Left lung (tissue), 10 donors: ENCODE measurements around the gene IL18R1. TPM values are rescaled to one million over a fixed set of nuclear protein-coding genes. Genes with fewer than 3 reads are reported as not detected.
A peak's percentile ranks its signal among the peaks of the same experiment; 100 is the strongest.

Experiments
- ATAC-seq: fragments of 200-7000 bp; cut with Tn5 transposase; one replicate; pipeline ENCODE4 v1.9.1; 2020; ENCODE audit warnings: moderate library complexity
- DNase-seq, 4 donors: peaks; one replicate each; pipeline ENCODE4 v3.0.0-alpha.2; 2013 to 2020
- H3K27ac ChIP-seq, 2 donors: fragments of 200-600 bp; sonication (generic) in 1 of 2; one replicate each; pipeline versions ENCODE4 v1.5.0 to v1.8.0; 2020 to 2021
- H3K27me3 ChIP-seq, 2 donors: fragments of 200-600 bp; sonication (generic) in 1 of 2; one replicate each; pipeline versions ENCODE4 v1.5.0 to v1.8.0; 2020 to 2021
- H3K36me3 ChIP-seq, 2 donors: fragments of 200-600 bp; sonication (generic) in 1 of 2; one replicate each; pipeline versions ENCODE4 v1.5.0 to v1.8.0; 2020 to 2021
- H3K4me1 ChIP-seq, 2 donors: fragments of 200-600 bp; one replicate each; pipeline ENCODE4 v1.8.0; 2021
- H3K4me3 ChIP-seq, 2 donors: fragments of 200-600 bp; sonication (generic) in 1 of 2; one replicate each; pipeline versions ENCODE4 v1.5.0 to v1.8.0; 2020 to 2021; ENCODE audit warnings: mild to moderate bottlenecking in 1 of 2
- H3K9me3 ChIP-seq, 2 donors: fragments of 200-600 bp; sonication (generic) in 1 of 2; one replicate each; pipeline versions ENCODE4 v1.5.0 to v1.8.0; 2020 to 2021
- intact Hi-C, 2 donors: fragments of 100-400 bp; cut with DNase I; formaldehyde crosslinking; loops; one replicate each; pipeline versions ENCODE4 v1.11.2 to v1.14.2; 2022
- polyA plus RNA-seq, 6 donors: library from polyadenylated mRNA; unstranded; fragments of 120-200 nt; gene quantifications; one replicate each; pipeline ENCODE4 v1.2.1, GENCODE V29; 2013; ENCODE audit not compliant: insufficient read length in 6 of 6
- total RNA-seq, 2 donors: library from RNA; stranded (reverse); fragmentation: NEBNext Ultra II Directional; extraction: Animal tissue kit (Norgen Biotek cat#: 25700); gene quantifications; one replicate each; pipeline ENCODE4 v1.2.1, GENCODE V29; 2021
- TF ChIP-seq, protein P1 (sequence below), 2 donors: fragments of 200-600 bp; sonication (generic) in 1 of 2; IDR thresholded peaks; one replicate each; pipeline versions ENCODE4 v1.5.0 to v1.8.0; 2021; ENCODE audit warnings: antibody characterized with exemption in 2 of 2
- donor health status: DM: no; HTN: yes; CAD: no.
- donor health status: DM: no; HTN: no; CAD: no.

The IL18R1 gene
- total and polyA plus RNA-seq, 8 donors, result 2.2 to 35.6 (median 4.0) TPM

DNA sequence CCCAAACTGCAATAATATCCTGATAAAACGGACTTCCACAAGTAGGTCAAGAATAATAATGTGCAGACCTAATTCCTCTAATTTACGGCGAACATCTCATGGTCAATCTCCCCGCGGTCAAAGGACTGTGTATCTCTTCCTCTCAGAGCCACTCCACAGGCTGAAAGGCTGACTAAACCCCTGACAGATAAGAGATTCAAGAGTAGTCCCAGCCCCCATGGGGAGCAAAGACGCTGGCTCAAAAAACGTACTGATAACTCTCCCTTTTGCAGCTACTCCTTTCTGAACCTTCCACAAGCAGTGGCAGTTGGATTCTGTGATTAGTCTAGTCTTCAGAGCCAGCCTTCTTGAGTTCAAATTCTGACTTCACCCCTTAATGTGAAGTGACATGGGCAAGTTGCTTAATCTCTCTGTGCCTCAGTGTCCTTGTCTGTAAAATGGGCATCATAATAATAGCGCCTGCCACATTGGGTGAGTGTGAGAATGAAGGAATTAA, 19.7 kb upstream of the IL18R1 start:
- no peak overlapping the region for H3K4me3 ChIP-seq
- H3K36me3 ChIP-seq, result no peaks in the 10 kb centered on the region
- no peaks in the 10 kb centered on the region for H3K27me3 ChIP-seq
- no peak overlapping the region for H3K27ac ChIP-seq
- peaks cover 10 to 11% of the 10 kb centered on the region in 2 donors for H3K4me1 ChIP-seq
- no peaks in the 10 kb centered on the region for H3K9me3 ChIP-seq
- ATAC-seq, result no peak
- intact Hi-C loops, result no loop called here
- TF ChIP-seq, protein P1, sequence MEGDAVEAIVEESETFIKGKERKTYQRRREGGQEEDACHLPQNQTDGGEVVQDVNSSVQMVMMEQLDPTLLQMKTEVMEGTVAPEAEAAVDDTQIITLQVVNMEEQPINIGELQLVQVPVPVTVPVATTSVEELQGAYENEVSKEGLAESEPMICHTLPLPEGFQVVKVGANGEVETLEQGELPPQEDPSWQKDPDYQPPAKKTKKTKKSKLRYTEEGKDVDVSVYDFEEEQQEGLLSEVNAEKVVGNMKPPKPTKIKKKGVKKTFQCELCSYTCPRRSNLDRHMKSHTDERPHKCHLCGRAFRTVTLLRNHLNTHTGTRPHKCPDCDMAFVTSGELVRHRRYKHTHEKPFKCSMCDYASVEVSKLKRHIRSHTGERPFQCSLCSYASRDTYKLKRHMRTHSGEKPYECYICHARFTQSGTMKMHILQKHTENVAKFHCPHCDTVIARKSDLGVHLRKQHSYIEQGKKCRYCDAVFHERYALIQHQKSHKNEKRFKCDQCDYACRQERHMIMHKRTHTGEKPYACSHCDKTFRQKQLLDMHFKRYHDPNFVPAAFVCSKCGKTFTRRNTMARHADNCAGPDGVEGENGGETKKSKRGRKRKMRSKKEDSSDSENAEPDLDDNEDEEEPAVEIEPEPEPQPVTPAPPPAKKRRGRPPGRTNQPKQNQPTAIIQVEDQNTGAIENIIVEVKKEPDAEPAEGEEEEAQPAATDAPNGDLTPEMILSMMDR (IDR thresholded peaks at IDR 0.05), result no peak
- DNase-seq, result no peak

DNA sequence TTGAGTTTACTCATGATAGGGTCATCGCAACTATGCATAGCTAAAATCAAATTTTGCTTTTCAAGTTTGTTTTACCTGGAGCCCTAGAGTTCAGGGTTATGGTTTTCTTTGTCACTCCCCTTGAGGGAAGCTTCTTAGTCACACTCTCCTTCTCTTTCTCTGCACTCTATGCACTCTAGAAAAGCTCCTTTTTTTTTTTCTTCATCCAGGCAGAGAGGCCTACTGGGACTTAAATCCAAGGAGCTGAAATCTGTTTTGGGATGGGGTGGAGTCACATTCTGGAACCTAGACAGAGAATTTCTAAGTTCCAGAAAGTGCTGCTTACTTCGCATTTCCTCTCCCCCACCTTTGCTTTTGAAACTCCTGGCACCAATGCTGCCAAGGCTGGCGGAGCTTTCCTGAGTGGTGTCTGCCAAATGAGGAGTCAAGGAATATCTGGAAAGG, 19.1 kb upstream of the IL18R1 start:
- no peak for DNase-seq
- H3K4me1 ChIP-seq, result peaks cover 10 to 11% of the 10 kb centered on the region in 2 donors
- no peaks in the 10 kb centered on the region for H3K27me3 ChIP-seq
- intact Hi-C loops, result no loop called here
- peak; percentile 37 for ATAC-seq
- TF ChIP-seq, protein P1 (IDR thresholded peaks at IDR 0.05), result no peak
- no peak overlapping the region for H3K4me3 ChIP-seq
- no peaks in the 10 kb centered on the region for H3K9me3 ChIP-seq
- H3K27ac ChIP-seq, result peak overlapping the region in 1 of 2 donors; percentile 49
- H3K36me3 ChIP-seq, result no peaks in the 10 kb centered on the region

DNA sequence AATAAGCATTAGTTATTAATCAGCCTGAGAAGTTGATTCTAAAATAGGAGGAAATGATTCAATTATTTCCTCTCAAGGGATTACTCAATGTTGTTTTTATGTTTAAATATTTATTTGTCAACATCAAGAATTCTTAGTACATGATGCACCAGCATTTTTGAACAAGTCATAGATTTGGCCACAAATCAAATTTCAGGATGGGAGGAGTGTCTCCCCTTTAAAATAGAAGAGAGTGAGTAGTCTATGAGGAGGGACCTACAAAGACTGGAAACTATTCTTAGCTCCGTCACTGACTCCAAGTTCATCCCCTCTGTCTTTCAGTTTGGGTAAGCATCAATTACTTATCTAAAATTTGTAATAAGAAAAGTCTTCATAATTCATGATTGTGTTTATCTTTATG, 18.6 kb upstream of the IL18R1 start:
- H3K27me3 ChIP-seq, result no peaks in the 10 kb centered on the region
- intact Hi-C loops, result no loop called here
- peaks cover 10 to 11% of the 10 kb centered on the region in 2 donors for H3K4me1 ChIP-seq
- DNase-seq (no peak), ATAC-seq (no peak)
- no peaks in the 10 kb centered on the region for H3K36me3 ChIP-seq
- peak overlapping the region in 1 of 2 donors; percentile 49 for H3K27ac ChIP-seq
- H3K4me3 ChIP-seq, result peak overlapping the region in 1 of 2 donors; percentile 8
- TF ChIP-seq, protein P1 (IDR thresholded peaks at IDR 0.05), result no peak
- no peaks in the 10 kb centered on the region for H3K9me3 ChIP-seq

DNA sequence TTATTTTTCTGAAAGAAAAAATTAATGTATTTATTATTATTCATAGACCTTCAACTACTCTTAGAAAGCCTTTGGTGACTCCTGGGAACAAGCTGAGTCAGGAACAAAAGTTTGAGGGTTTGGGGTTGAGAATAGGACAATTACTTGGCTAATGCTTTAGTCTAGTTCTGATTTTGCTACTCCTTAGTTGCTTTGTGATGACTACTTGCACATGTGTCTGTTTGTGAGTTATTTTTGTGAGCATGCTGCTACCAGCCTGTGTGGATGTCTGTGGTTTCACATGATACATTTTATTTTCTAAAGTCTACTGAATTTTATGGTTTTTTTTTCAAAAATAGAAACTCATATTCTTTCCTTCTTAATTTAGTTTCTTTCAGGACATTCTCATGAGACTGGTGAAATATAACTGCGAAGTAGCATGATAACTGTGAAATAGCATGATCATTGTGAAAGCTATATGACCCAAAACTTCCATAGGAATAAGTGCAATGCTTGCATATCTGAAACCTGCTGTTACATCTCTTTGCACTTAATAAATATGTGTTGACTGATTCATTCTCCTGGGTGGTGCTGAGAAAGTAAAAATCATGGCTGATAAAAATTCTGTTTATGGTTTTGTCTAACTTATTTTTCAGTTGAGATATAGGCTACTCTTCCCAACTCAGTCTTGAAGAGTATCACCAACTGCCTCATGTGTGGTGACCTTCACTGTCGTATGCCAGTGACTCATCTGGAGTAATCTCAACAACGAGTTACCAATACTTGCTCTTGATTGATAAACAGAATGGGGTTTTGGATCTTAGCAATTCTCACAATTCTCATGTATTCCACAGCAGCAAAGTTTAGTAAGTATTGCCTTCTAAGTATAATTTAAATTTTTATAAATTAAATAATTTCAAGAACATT, 17.9 kb upstream of the IL18R1 start:
- ATAC-seq (peak; percentile 46), DNase-seq (no peak)
- H3K4me1 ChIP-seq, result peaks cover 10 to 11% of the 10 kb centered on the region in 2 donors
- intact Hi-C loops, result no loop called here
- no peaks in the 10 kb centered on the region for H3K9me3 ChIP-seq
- H3K4me3 ChIP-seq, result peak overlapping the region in 1 of 2 donors; percentile 8
- TF ChIP-seq, protein P1 (IDR thresholded peaks at IDR 0.05), result no peak
- no peaks in the 10 kb centered on the region for H3K27me3 ChIP-seq
- peak overlapping the region in 1 of 2 donors; percentile 9 for H3K27ac ChIP-seq
- H3K36me3 ChIP-seq, result no peaks in the 10 kb centered on the region

DNA sequence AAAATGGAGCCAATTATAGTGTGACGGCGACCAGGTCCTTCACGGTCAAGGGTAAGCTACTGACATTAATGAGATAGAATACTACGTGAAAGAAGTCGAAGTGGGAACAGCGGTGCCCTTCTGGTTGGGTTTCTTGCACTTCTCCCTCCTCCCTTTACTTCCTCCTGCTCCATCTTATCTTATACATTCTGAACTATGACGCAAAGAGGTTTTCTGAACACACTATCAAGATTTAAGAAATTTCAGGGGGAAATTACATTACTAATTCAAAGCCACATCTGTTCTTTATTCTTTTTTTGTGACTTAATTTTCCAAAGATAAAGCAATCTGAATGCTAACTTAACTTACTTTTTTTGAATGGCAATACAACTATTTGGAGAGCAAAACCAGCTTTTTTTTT, 14.8 kb upstream of the IL18R1 start:
- TF ChIP-seq, protein P1 (IDR thresholded peaks at IDR 0.05), result no peak
- Histone ChIP-seq H3K36me3 (no peaks in the 10 kb centered on the region), H3K4me1 (peaks cover 9 to 11% of the 10 kb centered on the region in 2 donors), H3K4me3 (no peak overlapping the region), H3K27me3 (no peaks in the 10 kb centered on the region), H3K9me3 (no peaks in the 10 kb centered on the region), H3K27ac (no peak overlapping the region)
- ATAC-seq (no peak), DNase-seq (no peak)
- intact Hi-C loops, result loop anchor here in 1 of 2 donors (10.0 kb wide), 1 partner anchor 86 kb away; no protein-coding TSS in a partner anchor
